Hepatocyte (in vitro differentiated cells): ENCODE results near the gene KIRREL2. TPM values are rescaled to one million over a fixed set of nuclear protein-coding genes. Genes with fewer than 3 reads are reported as not detected.

Experiments
- DNase-seq: peaks from one replicate; pipeline ENCODE4 v3.0.0-alpha.2; 2016; ENCODE audit warnings: low spot score
- H2AFZ ChIP-seq: fragments of 200-600 bp; sonication (generic); 2 replicates; pipeline ENCODE4 v1.6.0; 2016; ENCODE audit warnings: antibody characterized with exemption, mild to moderate bottlenecking
- H3K27ac ChIP-seq: fragments of 200-600 bp; sonication (generic); 2 replicates; pipeline ENCODE4 v1.5.1; 2016; ENCODE audit warnings: mild to moderate bottlenecking
- H3K27me3 ChIP-seq: fragments of 200-600 bp; sonication (generic); 2 replicates; pipeline ENCODE4 v1.6.1; 2016
- H3K36me3 ChIP-seq: fragments of 200-600 bp; sonication (generic); replicated peaks from 2 replicates; pipeline ENCODE4 v1.5.1; 2016; ENCODE audit warnings: low read depth; ENCODE audit not compliant: insufficient read depth
- H3K4me1 ChIP-seq: fragments of 200-600 bp; sonication (generic); 2 replicates; pipeline ENCODE4 v1.5.1; 2016; ENCODE audit warnings: mild to moderate bottlenecking, moderate library complexity; ENCODE audit not compliant: insufficient read depth
- H3K4me2 ChIP-seq: fragments of 200-600 bp; sonication (generic); 2 replicates; pipeline ENCODE4 v1.6.0; 2016
- H3K4me3 ChIP-seq: fragments of 200-600 bp; sonication (generic); 2 replicates; pipeline ENCODE4 v1.5.1; 2016; ENCODE audit warnings: mild to moderate bottlenecking
- H3K79me2 ChIP-seq: fragments of 200-600 bp; sonication (generic); 2 replicates; pipeline ENCODE4 v1.6.0; 2017; ENCODE audit warnings: mild to moderate bottlenecking
- H3K9me2 ChIP-seq: fragments of 200-600 bp; sonication (generic); replicated peaks from 2 replicates; pipeline ENCODE4 v1.6.0; 2017; ENCODE audit warnings: mild to moderate bottlenecking; ENCODE audit not compliant: insufficient read depth
- H3K9me3 ChIP-seq: fragments of 200-600 bp; sonication (generic); 2 replicates; pipeline ENCODE4 v1.5.1; 2016; ENCODE audit warnings: low read depth, mild to moderate bottlenecking
- H4K20me1 ChIP-seq: fragments of 200-600 bp; sonication (generic); 2 replicates; pipeline ENCODE4 v1.6.0; 2016; ENCODE audit warnings: mild to moderate bottlenecking; ENCODE audit not compliant: insufficient read depth, poor library complexity, severe bottlenecking
- CTCF ChIP-seq: fragments of 200-600 bp; sonication (generic); IDR thresholded peaks from 2 replicates; pipeline ENCODE4 v1.5.1; 2016; ENCODE audit warnings: antibody characterized with exemption, mild to moderate bottlenecking; ENCODE audit not compliant: poor library complexity
- EZH2 ChIP-seq: fragments of 200-600 bp; sonication (generic); IDR thresholded peaks from 2 replicates; pipeline ENCODE4 v1.6.1; 2016; ENCODE audit warnings: antibody characterized with exemption, mild to moderate bottlenecking, borderline replicate concordance
- EZH2phosphoT487 ChIP-seq: fragments of 200-600 bp; sonication (generic); IDR thresholded peaks from one replicate; pipeline ENCODE4 v1.6.1; 2018; ENCODE audit warnings: antibody characterized with exemption, mild to moderate bottlenecking, low read depth, moderate library complexity; ENCODE audit not compliant: unreplicated experiment, severe bottlenecking
- whole genome bisulfite sequencing: methylation state at CpG from one replicate; pipeline ENCODE4 v1.1.6; 2016; ENCODE audit warnings: low lambda C conversion rate; ENCODE audit errors: missing lambda C conversion rate; 5-methylcytosine and 5-hydroxymethylcytosine counted together
- polyA plus RNA-seq: library from polyadenylated mRNA; unstranded; fragments of >200 nt; fragmentation: Nextera tagmentation; extraction: Ambion mirVana; gene quantifications from 2 replicates; pipeline ENCODE4 v1.2.1, GENCODE V29; 2016
- total RNA-seq: library from RNA; depleted of rRNA; stranded (reverse); fragments of >200 nt; gene quantifications from 2 replicates; pipeline ENCODE4 v1.2.3, GENCODE V29; 2014

KIRREL2 gene
- total and polyA plus RNA-seq, 2 experiments from 2014 or later = 1.4 to 2.3 TPM

- H3K4me3 ChIP-seq = no peak overlapping the region
- H3K27me3 ChIP-seq = peaks cover 55% of the 10 kb centered on the region
- H2AFZ ChIP-seq = no peak overlapping the region
- H3K36me3 ChIP-seq = no peaks in the 10 kb centered on the region
- no peak overlapping the region for H3K4me2 ChIP-seq
- no peaks in the 10 kb centered on the region for H3K79me2 ChIP-seq
- 56% methylated on average over 19 of the region's 19 CpGs for WGBS
- no peaks in the 10 kb centered on the region for H3K4me1 ChIP-seq
- no peaks in the 10 kb centered on the region for H4K20me1 ChIP-seq
- H3K9me2 ChIP-seq = no peaks in the 10 kb centered on the region
- H3K27ac ChIP-seq = no peak overlapping the region
- no peak for DNase-seq
- H3K9me3 ChIP-seq = no peaks in the 10 kb centered on the region
- no peak for TF ChIP-seq EZH2phosphoT487
- TF ChIP-seq CTCF = no peak
- no peak for TF ChIP-seq EZH2
Measured at GRCh38 chr19:35861640-35862160, 5.0 kb downstream of the KIRREL2 start.

- Histone ChIP-seq H3K27me3 (peaks cover 47% of the 10 kb centered on the region), H3K36me3 (no peaks in the 10 kb centered on the region), H3K27ac (no peak overlapping the region), H3K79me2 (no peaks in the 10 kb centered on the region), H3K4me3 (no peak overlapping the region), H3K9me3 (no peaks in the 10 kb centered on the region), H3K4me1 (no peaks in the 10 kb centered on the region), H4K20me1 (no peaks in the 10 kb centered on the region), H3K4me2 (no peak overlapping the region), H3K9me2 (no peaks in the 10 kb centered on the region), H2AFZ (no peak overlapping the region)
- WGBS = 94% methylated on average over 13 of the region's 14 CpGs
- no peak for TF ChIP-seq EZH2phosphoT487
- no peak for TF ChIP-seq CTCF
- TF ChIP-seq EZH2 = no peak
- no peak for DNase-seq
Measured at GRCh38 chr19:35862528-35862927, 5.8 kb downstream of the KIRREL2 start.

- Histone ChIP-seq H3K9me2 (no peaks in the 10 kb centered on the region), H4K20me1 (no peaks in the 10 kb centered on the region), H3K27ac (no peak overlapping the region), H3K27me3 (peaks cover 47% of the 10 kb centered on the region), H3K4me3 (no peak overlapping the region), H3K9me3 (no peaks in the 10 kb centered on the region), H3K79me2 (no peaks in the 10 kb centered on the region), H3K4me2 (no peak overlapping the region), H3K4me1 (no peaks in the 10 kb centered on the region), H3K36me3 (no peaks in the 10 kb centered on the region), H2AFZ (no peak overlapping the region)
- no peak for TF ChIP-seq EZH2phosphoT487
- TF ChIP-seq EZH2 = no peak
- no peak for TF ChIP-seq CTCF
- DNase-seq = no peak
- 93% methylated on average over 5 of the region's 5 CpGs for WGBS
Measured at GRCh38 chr19:35863018-35863417, 6.3 kb downstream of the KIRREL2 start.
